WI38 (cell line): Measurements from ENCODE around the gene UFSP1.

Source experiments
- H3K4me3 ChIP-seq: 2 replicates; pipeline ENCODE4 v1.5.1; 2011; ENCODE audit warnings: low read depth, mild to moderate bottlenecking, control low read depth, low read length
- CTCF ChIP-seq: IDR thresholded peaks from 2 replicates; pipeline ENCODE4 v1.5.1; 2012; ENCODE audit warnings: low read depth, mild to moderate bottlenecking, control low read depth, low read length

The UFSP1 gene

GRCh38 chr7:100893318-100893895 is 3.9 kb upstream of the UFSP1 start:
- no peak overlapping the region for H3K4me3 ChIP-seq
- TF ChIP-seq CTCF: no peak

GRCh38 chr7:100892364-100893317 is 3.1 kb upstream of the UFSP1 start:
- no peak for TF ChIP-seq CTCF
- H3K4me3 ChIP-seq: no peak overlapping the region

- H3K4me3 ChIP-seq: no peak overlapping the region
- TF ChIP-seq CTCF: no peak
Measured at GRCh38 chr7:100891568-100892247, 2.2 kb upstream of the UFSP1 start.

GRCh38 chr7:100890653-100891567 is 1.4 kb upstream of the UFSP1 start:
- TF ChIP-seq CTCF: no peak
- peak overlapping the region; percentile 56 for H3K4me3 ChIP-seq

- no peak for TF ChIP-seq CTCF
- peak overlapping the region; percentile 67 for H3K4me3 ChIP-seq
Measured at GRCh38 chr7:100888291-100888987, 1.1 kb downstream of the UFSP1 start.

GRCh38 chr7:100887516-100888290 is 1.8 kb downstream of the UFSP1 start:
- TF ChIP-seq CTCF: no peak
- H3K4me3 ChIP-seq: no peak overlapping the region
